Suprapubic skin (tissue), 4 donors: ENCODE measurements around the gene MAP4.

ENCODE experiments used
- EP300 ChIP-seq: sonication (generic); formaldehyde crosslinking; IDR thresholded peaks from one replicate; pipeline ENCODE4 v1.6.1; 2017; ENCODE audit warnings: antibody characterized with exemption
- POLR2A ChIP-seq, 2 donors: fragments of 450-650 bp; IDR thresholded peaks; one replicate each; pipeline ENCODE4 v1.6.1; 2017; ENCODE audit warnings: antibody characterized with exemption in 2 of 2, mild to moderate bottlenecking in 2 of 2, moderate library complexity in 2 of 2
- POLR2AphosphoS5 ChIP-seq, 3 donors: sonication (generic); formaldehyde crosslinking; IDR thresholded peaks; one replicate each; pipeline ENCODE4 v1.6.1; 2017; ENCODE audit warnings: antibody characterized with exemption in 3 of 3
- TF ChIP-seq, protein P1 (sequence below), 2 donors: fragments of 200-600 bp in 1 of 2; fragments of 450-650 bp in 1 of 2; sonication (generic) in 1 of 2; IDR thresholded peaks; one replicate each; pipeline ENCODE4 v1.5.1; 2016 to 2019; ENCODE audit warnings: antibody characterized with exemption in 2 of 2, mild to moderate bottlenecking in 1 of 2, moderate library complexity in 1 of 2

DNA sequence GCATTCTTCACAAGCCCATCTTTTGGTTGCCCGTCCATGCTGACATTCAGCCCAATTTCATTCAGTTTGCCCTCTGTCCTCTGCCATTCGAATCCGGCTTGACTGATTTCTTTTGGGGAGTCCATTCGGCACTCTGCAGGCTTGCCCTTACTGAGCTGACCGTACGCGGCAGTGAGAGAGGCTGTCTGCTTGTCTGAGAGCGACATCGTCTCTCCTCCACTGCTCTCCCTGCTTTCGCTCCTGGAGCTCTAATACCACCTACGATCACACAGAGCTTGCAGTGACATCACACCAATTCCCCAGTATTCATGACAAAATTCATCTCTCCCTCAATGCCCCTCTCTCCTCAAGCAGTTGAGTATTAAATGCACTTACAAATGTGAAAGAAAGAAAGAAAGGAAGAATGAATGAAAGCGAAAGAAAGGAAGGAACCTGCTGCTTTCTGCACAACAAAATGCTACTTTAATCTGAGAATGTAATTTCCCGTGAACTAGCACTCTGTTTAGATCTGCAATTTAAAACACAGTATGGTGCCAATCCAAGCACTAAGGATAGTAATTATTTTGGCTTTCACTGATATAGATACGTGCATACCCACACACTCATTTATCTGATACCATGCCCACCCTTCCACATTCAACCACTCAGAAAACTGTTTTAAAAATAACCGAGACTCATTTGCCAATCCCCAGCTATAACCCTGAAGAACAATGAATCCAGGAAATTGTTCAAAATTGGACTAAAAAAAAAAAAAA, 123.8 kb downstream of the MAP4 start:
- TF ChIP-seq, protein P1, sequence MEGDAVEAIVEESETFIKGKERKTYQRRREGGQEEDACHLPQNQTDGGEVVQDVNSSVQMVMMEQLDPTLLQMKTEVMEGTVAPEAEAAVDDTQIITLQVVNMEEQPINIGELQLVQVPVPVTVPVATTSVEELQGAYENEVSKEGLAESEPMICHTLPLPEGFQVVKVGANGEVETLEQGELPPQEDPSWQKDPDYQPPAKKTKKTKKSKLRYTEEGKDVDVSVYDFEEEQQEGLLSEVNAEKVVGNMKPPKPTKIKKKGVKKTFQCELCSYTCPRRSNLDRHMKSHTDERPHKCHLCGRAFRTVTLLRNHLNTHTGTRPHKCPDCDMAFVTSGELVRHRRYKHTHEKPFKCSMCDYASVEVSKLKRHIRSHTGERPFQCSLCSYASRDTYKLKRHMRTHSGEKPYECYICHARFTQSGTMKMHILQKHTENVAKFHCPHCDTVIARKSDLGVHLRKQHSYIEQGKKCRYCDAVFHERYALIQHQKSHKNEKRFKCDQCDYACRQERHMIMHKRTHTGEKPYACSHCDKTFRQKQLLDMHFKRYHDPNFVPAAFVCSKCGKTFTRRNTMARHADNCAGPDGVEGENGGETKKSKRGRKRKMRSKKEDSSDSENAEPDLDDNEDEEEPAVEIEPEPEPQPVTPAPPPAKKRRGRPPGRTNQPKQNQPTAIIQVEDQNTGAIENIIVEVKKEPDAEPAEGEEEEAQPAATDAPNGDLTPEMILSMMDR (IDR thresholded peaks at IDR 0.05): no peak
- no peak for TF ChIP-seq POLR2A (IDR thresholded peaks at IDR 0.05)
- TF ChIP-seq POLR2AphosphoS5 (IDR thresholded peaks at IDR 0.05): no peak
- no peak for TF ChIP-seq EP300
